Measurements from ENCODE around the gene IFT43.

Gene IFT43

GRCh38 chr14:76019676-76020075 lies 34.1 kb downstream of the IFT43 start:
- DNase-seq: no peak

DNA sequence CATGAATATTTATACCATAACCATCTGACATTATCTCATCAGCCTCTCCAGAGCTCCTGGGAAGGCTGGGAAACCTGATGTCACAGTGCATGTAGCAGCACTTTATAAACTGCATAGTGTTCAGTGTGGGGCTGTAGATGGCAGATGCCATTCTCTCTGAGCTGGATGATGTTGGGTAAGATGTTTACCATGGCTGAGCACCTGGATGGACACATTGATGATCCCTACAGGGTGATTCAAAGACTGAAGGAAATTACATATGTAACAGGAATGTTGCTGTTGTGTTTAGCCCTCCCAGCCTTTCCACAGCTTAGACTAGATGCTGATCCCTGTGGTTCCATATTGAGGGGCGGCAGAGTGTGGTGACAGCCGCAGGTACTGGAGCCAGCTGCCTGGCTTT lies 37.4 kb downstream of the IFT43 start:
- DNase-seq: peak; percentile 84

- no peak for DNase-seq
Observed at GRCh38 chr14:76023757-76024156, 38.2 kb downstream of the IFT43 start.

DNA sequence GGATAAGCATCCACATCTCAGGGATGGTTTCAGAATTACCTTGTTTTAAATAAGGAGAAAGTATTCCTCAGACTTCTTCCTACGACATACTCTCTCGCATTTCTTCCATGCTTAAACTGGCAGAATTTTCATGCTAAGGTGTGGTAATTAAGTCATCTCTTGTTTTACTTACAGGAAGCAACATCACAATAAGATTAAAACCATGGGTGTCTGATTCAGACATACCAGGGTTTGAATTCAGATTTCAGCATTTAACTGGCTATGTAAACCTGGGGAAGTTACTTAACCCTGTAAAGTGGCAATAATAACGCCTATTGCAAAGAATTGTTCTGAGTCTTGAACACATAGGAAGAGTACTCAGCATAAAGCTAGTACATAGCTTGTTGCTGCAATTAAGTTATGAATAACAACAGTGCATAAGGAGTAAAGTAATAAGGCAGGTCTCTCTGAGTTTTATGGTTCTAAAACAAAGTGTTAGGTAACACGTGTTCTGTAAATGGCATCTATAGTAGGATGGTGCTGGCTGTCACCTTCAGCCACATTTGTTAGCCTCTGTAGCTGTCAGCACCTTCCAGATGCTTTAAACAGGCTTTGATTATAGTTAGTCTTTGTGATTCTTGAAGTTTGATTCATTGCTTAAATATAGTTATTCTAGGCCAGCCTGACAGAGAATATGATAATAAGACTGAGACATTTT lies 38.8 kb downstream of the IFT43 start:
- DNase-seq: no peak

GRCh38 chr14:76034566-76034965 lies 49.0 kb downstream of the IFT43 start:
- no peak for DNase-seq

DNA sequence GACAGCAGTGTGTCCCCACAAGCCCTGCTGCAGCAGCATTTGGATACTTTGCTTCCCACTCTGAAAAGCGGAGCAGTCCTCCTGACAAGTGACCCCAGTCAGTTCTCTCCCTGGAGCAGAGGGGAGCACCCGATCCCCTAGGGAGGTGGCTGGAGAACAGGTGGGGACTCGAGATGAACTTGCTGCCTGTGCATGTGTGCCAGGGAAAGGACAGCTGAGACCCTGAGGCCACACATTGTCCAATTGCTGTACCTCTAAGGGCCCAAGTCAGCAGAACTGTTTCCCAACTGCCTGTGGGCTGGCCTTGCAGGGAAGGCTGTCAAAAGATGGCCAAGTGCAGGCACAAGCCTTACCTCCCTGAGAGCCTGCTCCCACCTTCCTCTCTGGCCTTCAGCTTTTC lies 55.1 kb downstream of the IFT43 start:
- DNase-seq: no peak

- no peak for DNase-seq
Observed at GRCh38 chr14:76045773-76046172, 60.2 kb downstream of the IFT43 start.

GRCh38 chr14:76050250-76050649 lies 64.7 kb downstream of the IFT43 start:
- DNase-seq: no peak

GRCh38 chr14:76050797-76051392 lies 65.3 kb downstream of the IFT43 start:
- DNase-seq: peak; percentile 14

DNA sequence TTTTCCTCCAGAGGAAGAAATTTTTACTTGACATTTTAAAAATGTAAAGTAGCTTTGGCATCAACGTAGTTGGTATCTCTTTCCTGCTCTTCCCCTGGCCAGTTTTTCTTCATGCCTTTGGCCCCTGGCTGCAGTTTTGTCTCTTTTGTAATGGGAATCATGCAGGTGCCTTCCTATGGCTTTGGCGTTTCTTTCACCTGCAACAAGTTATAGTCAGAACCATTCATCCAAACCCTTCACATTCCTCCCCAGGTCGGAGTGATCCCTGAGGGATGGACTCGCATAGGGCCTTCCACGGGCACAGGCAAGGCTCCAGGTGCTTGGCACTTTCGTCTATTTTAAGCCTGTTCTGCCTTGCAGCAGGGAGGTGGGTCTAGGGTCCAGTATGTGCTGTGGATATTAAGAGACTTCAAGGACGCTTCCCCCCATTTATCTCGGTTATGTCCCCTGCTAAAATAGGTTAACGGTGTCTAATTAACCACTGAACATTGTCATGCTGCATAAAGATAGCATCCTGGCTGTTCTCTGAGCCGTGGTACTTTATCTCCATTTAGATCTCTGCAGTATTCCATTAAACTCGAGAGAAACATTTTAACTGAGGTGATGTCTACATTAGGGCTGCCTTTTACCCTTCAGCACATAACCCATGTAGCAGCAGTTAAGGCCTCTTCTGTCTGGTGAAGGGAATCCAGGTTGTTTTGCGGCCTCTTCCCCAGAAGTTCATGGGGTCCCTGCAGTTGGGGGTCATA lies 66.3 kb downstream of the IFT43 start:
- no peak for DNase-seq

- DNase-seq: no peak
Observed at GRCh38 chr14:76053572-76054355, 68.2 kb downstream of the IFT43 start.

DNA sequence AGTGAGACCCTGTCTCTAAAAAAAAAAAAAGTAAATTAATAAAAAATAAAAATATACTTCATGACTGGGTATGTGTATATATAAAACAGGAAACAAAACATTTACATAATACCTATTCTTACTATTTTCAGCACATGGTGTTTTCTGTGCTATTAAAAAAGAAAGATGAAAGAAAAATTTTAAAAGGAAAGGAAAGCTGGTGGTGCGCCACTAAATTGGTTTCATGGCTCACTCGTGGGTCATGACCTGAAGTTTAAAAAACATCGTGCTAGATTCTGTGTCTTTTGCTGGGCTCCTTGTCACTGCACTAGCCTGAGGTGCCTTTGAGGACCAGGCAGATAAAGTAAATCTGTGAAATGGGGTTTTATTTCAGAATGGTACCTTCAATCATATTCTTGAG lies 69.8 kb downstream of the IFT43 start:
- DNase-seq: no peak

DNA sequence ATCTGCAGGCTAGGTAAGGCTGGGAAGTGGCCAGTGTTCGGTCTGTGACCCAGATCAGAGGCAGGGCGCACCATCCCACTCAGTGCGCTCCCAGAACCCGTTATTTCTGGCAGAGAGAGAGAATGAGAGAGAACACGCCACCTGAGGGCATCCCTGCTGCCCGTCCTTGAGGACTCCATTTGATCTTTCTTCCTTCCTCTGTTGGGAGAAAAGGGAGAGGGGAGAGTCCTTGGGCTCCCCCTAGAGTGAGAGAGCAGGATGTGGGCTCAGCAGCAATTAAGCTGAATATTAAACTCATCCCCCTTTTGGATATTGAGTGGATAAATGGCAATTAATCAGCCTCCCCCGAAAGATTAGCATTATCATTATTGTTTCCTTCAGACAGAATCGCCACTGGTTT lies 70.6 kb downstream of the IFT43 start:
- DNase-seq: no peak

DNA sequence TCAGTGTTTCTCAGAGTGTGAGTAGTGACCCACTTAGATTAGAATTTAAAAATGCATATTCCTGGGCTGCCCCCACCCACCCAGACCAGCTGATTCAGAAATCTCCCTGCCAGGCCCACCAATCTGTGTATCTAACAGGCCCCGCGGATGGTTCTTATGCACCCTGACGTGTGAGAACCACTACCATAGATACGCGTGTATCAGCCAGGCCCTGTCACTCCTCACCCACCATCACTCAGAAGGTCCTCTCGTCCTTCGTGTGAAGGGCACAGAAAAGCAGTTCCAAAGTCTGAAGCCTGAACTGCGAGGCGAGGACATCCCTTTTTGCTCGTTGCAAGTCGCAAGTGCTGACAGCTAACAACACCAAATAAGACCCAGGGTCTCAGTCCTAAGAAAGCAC lies 72.4 kb downstream of the IFT43 start:
- DNase-seq: no peak

DNA sequence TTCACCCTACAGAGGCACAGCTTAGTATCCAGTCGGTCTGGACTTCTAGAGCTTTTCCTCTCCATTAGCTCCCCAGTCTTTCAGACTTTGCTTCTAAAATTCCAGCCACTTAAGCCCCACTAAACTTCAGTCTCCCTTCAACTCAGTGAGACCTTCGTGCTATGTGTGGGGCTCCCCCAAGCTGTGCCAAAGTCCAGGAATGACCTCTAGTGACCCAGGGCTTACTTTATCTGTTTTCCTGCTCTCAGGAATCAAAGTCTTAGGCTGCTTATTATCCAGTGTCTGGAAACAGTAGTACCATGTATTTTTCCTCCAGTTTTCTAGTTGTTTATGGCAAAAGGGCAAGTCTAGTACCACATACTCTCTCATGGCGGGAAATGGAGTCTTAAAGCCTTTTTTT lies 77.8 kb downstream of the IFT43 start:
- no peak for DNase-seq

- DNase-seq: no peak
Observed at GRCh38 chr14:76065519-76065918, 80.0 kb downstream of the IFT43 start.

DNA sequence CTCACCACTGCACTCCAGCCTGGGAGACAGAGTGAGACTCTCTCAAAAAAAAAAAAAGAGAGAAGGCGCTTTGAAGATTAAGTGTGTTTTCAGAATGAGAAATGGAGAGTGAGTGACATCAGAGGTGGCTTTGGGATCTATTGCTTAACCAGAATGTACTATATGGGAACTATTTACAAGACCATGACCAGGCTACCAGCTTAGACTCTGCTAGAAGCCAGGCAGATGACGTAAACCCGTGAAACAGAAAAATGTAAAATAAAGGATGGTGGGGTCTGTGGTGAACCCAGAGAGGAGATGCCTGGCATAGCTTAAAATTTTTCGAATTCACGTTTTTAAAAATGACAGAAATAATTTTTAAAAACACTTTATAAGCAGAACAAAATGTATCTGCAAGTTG lies 82.0 kb downstream of the IFT43 start:
- DNase-seq: no peak

DNA sequence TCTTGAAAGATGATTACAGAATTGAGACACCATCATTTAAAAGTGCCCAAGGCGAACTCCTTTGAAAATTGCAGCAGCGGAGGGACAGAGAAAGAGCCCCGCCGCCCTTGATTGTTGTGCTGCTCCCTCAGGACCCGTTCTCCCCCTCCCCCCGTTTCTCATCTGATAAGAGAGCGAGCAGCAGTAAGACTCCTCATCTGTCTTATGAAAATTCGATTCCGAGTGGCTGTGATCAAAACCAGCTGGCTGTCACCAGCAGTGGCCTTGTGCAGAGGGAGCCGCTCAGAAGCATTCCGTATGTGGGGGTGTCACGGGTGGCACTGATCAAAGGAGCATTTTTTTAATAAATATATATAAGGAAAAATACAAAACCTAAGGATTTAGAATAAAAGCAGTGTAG lies 88.2 kb downstream of the IFT43 start:
- DNase-seq: no peak

DNA sequence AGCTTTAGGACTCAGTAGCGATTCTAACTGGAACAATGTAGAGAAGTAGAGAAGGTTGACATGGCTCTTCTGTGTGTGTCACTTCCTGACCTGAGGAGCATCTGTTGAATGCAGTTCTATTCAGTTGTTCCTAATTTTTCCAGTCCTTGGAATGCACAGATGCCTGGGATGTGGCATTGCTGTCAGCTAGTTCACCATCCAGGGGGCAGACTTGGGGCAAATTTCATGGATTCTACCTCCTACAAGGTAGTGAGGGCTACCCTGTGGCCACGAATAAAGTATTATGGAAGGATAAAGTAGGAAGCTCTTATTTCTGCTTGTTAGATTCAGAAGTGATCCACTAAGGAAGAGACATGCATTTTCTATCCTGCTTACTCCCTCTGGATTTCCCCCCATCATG lies 91.8 kb downstream of the IFT43 start:
- no peak for DNase-seq

GRCh38 chr14:76078501-76078900 lies 92.9 kb downstream of the IFT43 start:
- no peak for DNase-seq

- no peak for DNase-seq
Observed at GRCh38 chr14:76080025-76080424, 94.5 kb downstream of the IFT43 start.

GRCh38 chr14:76080471-76080870 lies 94.9 kb downstream of the IFT43 start:
- no peak for DNase-seq

DNA sequence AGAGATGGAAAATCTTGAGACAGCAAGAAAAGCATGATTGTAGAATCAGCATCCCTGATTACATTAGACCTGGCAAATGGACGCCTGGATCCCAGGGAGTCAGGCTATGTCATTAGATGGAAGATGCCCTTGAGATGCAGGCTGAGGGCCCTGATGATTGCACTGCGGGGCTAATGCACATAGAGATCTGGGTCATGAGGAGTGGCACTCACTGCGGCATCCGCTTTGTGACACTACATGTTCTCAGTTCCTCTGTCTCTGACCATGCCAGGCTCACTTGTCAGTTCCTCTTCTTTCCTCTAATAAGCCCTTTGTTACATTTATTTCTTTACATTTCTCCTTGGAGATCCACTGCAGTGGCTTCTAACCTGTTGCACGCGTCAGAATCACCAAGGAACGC lies 96.1 kb downstream of the IFT43 start:
- DNase-seq: no peak

Data from NCI-H526 treated with DMSO at 0.1 percent for 48 hours (cell line).